HepG2 (cell line): ENCODE data around the gene PSMD8. TPM values are rescaled to one million over a fixed set of nuclear protein-coding genes. Genes with fewer than 3 reads are reported as not detected.

Experiments
- ARNTL ChIP-seq: sonication (generic); formaldehyde crosslinking; IDR thresholded peaks from 2 replicates; pipeline ENCODE4 v1.4.0; 2020; ENCODE audit warnings: mild to moderate bottlenecking, missing genetic modification reagents
- ATF3 ChIP-seq: sonication (generic); formaldehyde crosslinking; IDR thresholded peaks from 2 replicates; pipeline ENCODE4 v1.4.0; 2020; ENCODE audit warnings: missing genetic modification reagents
- BCL3 ChIP-seq: sonication (generic); formaldehyde crosslinking; IDR thresholded peaks from 2 replicates; pipeline ENCODE4 v1.5.1; 2020; ENCODE audit warnings: mild to moderate bottlenecking, missing genetic modification reagents, moderate library complexity
- CAMTA2 ChIP-seq: sonication (generic); formaldehyde crosslinking; IDR thresholded peaks from 2 replicates; pipeline ENCODE4 v1.4.0; 2020; ENCODE audit warnings: mild to moderate bottlenecking, missing genetic modification reagents, borderline replicate concordance
- CCAR2 ChIP-seq: fragments of 200-400 bp; formaldehyde crosslinking; optimal IDR thresholded peaks from 2 replicates; pipeline ENCODE3; 2018; ENCODE audit warnings: low read depth, mild to moderate bottlenecking, low read length, moderate library complexity
- CHCHD3 ChIP-seq: sonication (generic); formaldehyde crosslinking; IDR thresholded peaks from 2 replicates; pipeline ENCODE4 v1.8.0; 2022; ENCODE audit warnings: mild to moderate bottlenecking, missing genetic modification reagents, moderate library complexity
- CREBL2 ChIP-seq: sonication (generic); formaldehyde crosslinking; IDR thresholded peaks from 2 replicates; pipeline ENCODE4 v1.8.1; 2023; ENCODE audit warnings: missing genetic modification reagents, mild to moderate bottlenecking, borderline replicate concordance
- CTCF ChIP-seq: sonication (generic); formaldehyde crosslinking; IDR thresholded peaks from 2 replicates; pipeline ENCODE4 v1.5.0; 2020; ENCODE audit warnings: mild to moderate bottlenecking, missing genetic modification reagents, moderate library complexity
- ESRRA ChIP-seq: sonication (generic); formaldehyde crosslinking; IDR thresholded peaks from 2 replicates; pipeline ENCODE4 v1.5.1; 2020; ENCODE audit warnings: mild to moderate bottlenecking, low read depth, missing genetic modification reagents
- EZH2 ChIP-seq: conservative IDR thresholded peaks from 2 replicates; pipeline ENCODE4 v1.6.1; 2012; ENCODE audit warnings: mild to moderate bottlenecking, low read depth, low read length, moderate library complexity
- GLI4 ChIP-seq: sonication (generic); formaldehyde crosslinking; IDR thresholded peaks from 2 replicates; pipeline ENCODE4 v1.5.1; 2020; ENCODE audit warnings: missing genetic modification reagents, mild to moderate bottlenecking, moderate library complexity, borderline replicate concordance
- HMGA1 ChIP-seq: sonication (generic); formaldehyde crosslinking; conservative IDR thresholded peaks from 2 replicates; pipeline ENCODE4 v1.4.0; 2020; ENCODE audit warnings: missing genetic modification reagents
- KAT2B ChIP-seq: fragments of 150-350 bp; IDR thresholded peaks from 2 replicates; pipeline ENCODE4 v1.6.1; 2014; ENCODE audit warnings: low read depth, low read length, borderline replicate concordance
- MAFK ChIP-seq, 2 experiments: IDR thresholded peaks in 1 of 2; conservative IDR thresholded peaks in 1 of 2; 2 replicates each; pipeline ENCODE4 v1.6.1; 2011; ENCODE audit warnings: improper control_type of control experiment in 2 of 2, low read length in 2 of 2
- RCOR2 ChIP-seq: IDR thresholded peaks from 2 replicates; pipeline ENCODE4 v1.6.1; 2016; ENCODE audit warnings: missing biosample characterization, missing genetic modification reagents
- SCMH1 ChIP-seq: sonication (generic); formaldehyde crosslinking; IDR thresholded peaks from 2 replicates; pipeline ENCODE4 v1.9.0; 2021; ENCODE audit warnings: missing genetic modification reagents, mild to moderate bottlenecking, borderline replicate concordance
- STAG1 ChIP-seq: sonication (generic); formaldehyde crosslinking; IDR thresholded peaks from 2 replicates; pipeline ENCODE4 v1.4.0; 2020; ENCODE audit warnings: missing genetic modification reagents
- ZC3H13 ChIP-seq: sonication (generic); formaldehyde crosslinking; IDR thresholded peaks from 2 replicates; pipeline ENCODE4 v1.8.1; 2023; ENCODE audit warnings: mild to moderate bottlenecking, missing genetic modification reagents, moderate library complexity
- ZMAT3 ChIP-seq: sonication (generic); formaldehyde crosslinking; conservative IDR thresholded peaks from 2 replicates; pipeline ENCODE4 v1.7.0; 2021; ENCODE audit warnings: missing genetic modification reagents
- ZNF235 ChIP-seq: sonication (generic); formaldehyde crosslinking; IDR thresholded peaks from 2 replicates; pipeline ENCODE4 v1.8.1; 2023; ENCODE audit warnings: mild to moderate bottlenecking, missing genetic modification reagents, borderline replicate concordance
- ZNF503 ChIP-seq: sonication (generic); formaldehyde crosslinking; IDR thresholded peaks from 2 replicates; pipeline ENCODE4 v1.4.0; 2020; ENCODE audit warnings: missing genetic modification reagents
- ZNF616 ChIP-seq: sonication (generic); formaldehyde crosslinking; IDR thresholded peaks from 2 replicates; pipeline ENCODE4 v1.5.0; 2020; ENCODE audit warnings: low read depth, mild to moderate bottlenecking, missing genetic modification reagents
- ZNF704 ChIP-seq: sonication (generic); formaldehyde crosslinking; IDR thresholded peaks from 2 replicates; pipeline ENCODE4 v1.8.1; 2023; ENCODE audit warnings: mild to moderate bottlenecking, inconsistent platforms, moderate library complexity, missing genetic modification reagents, borderline replicate concordance
- ZNF788 ChIP-seq: sonication (generic); formaldehyde crosslinking; IDR thresholded peaks from 2 replicates; pipeline ENCODE4 v1.5.0; 2020; ENCODE audit warnings: mild to moderate bottlenecking, missing genetic modification reagents, borderline replicate concordance
- polyA plus RNA-seq, 8 experiments: library from polyadenylated mRNA; depleted of rRNA in 3 of 8; stranded (reverse) in 7 of 8; unstranded in 1 of 8; fragments of >200 nt; fragmentation: Illumina TruSeq in 4 of 8; extraction: Trizol in 4 of 8; gene quantifications; 2 replicates each; pipeline versions ENCODE4 v1.2.1 to v1.2.3, GENCODE V29; 2011 to 2016; ENCODE audit warnings: low read depth in 4 of 8, missing spikeins in 1 of 8, mixed read lengths in 1 of 8; ENCODE audit not compliant: insufficient read depth in 1 of 8
- total RNA-seq, 5 experiments: library from RNA; depleted of rRNA; stranded (reverse); fragments of >200 nt; fragmentation: Illumina TruSeq; extraction: Trizol; gene quantifications; 2 replicates each; pipeline ENCODE4 v1.2.3, GENCODE V29; 2016; ENCODE audit warnings: low read depth in 1 of 5

The PSMD8 gene
- total and polyA plus RNA-seq, 2 of the 13 experiments (the other 11 are each of a cell fraction or from before 2014, with no cell fraction given): 162 to 296 TPM

- TF ChIP-seq ZMAT3 (CRISPR knock-in tag) (no peak), CTCF (no peak), KAT2B (no peak), ATF3 (no peak), ZNF235 (CRISPR knock-in tag) (no peak), ZNF788 (CRISPR knock-in tag) (no peak; the same call in 1 of the 2 replicates), ESRRA (CRISPR knock-in tag) (no peak), ZNF704 (CRISPR knock-in tag) (no peak), CREBL2 (CRISPR knock-in tag) (no peak), HMGA1 (CRISPR knock-in tag) (no peak), CCAR2 (no peak), MAFK (conservative IDR thresholded peaks at IDR 0.05 in 1 of 2, IDR thresholded peaks at IDR 0.05 in 1 of 2; ENCODE audit: low read length in 2 of 2) (no peak), ARNTL (no peak), SCMH1 (CRISPR knock-in tag) (no peak), ZNF616 (CRISPR knock-in tag) (no peak), RCOR2 (no peak), EZH2 (no peak), ZC3H13 (CRISPR knock-in tag) (no peak), ZNF503 (CRISPR knock-in tag) (no peak), CHCHD3 (CRISPR knock-in tag) (no peak), BCL3 (no peak), STAG1 (no peak), GLI4 (CRISPR knock-in tag) (no peak), CAMTA2 (CRISPR knock-in tag) (no peak)
Measured at GRCh38 chr19:38336638-38337359, 37.6 kb upstream of the PSMD8 start (continued).
